Kidney (tissue), 14 donors: ENCODE results near the gene FGR. TPM values are rescaled to one million over a fixed set of nuclear protein-coding genes. Genes with fewer than 3 reads are reported as not detected.

ENCODE experiments used
- DNase-seq, 5 donors: peaks; one replicate each; pipeline ENCODE4 v3.0.0-alpha.2; 2013 to 2020
- FAIRE-seq: peaks from 2 replicates; lab custom pipeline; 2012; peaks lifted over from hg19 to GRCh38; lab: Jason Lieb, UNC
- H3K27ac ChIP-seq, 2 donors: one replicate each; pipeline ENCODE4 v1.7.0; 2013; ENCODE audit warnings: low read depth in 2 of 2, low read length in 2 of 2, inconsistent platforms in 1 of 2
- H3K27me3 ChIP-seq: one replicate; pipeline ENCODE4 v1.7.1; 2013; ENCODE audit warnings: low read length, inconsistent platforms; ENCODE audit not compliant: control insufficient read depth, insufficient read depth
- H3K36me3 ChIP-seq, 3 donors: one replicate each; pipeline versions ENCODE4 v1.7.0 to v1.7.1; 2013; ENCODE audit warnings: low read length in 3 of 3, control low read depth in 1 of 3, inconsistent platforms in 1 of 3; ENCODE audit not compliant: insufficient read depth in 3 of 3, control insufficient read depth in 2 of 3
- H3K4me1 ChIP-seq, 3 donors: one replicate each; pipeline versions ENCODE4 v1.7.0 to v1.7.1; 2013; ENCODE audit warnings: low read length in 3 of 3, inconsistent platforms in 1 of 3, low read depth in 1 of 3; ENCODE audit not compliant: control insufficient read depth in 2 of 3, insufficient read depth in 2 of 3
- H3K4me3 ChIP-seq, 3 donors: one replicate each; pipeline versions ENCODE4 v1.7.0 to v1.8.1; 2013; ENCODE audit warnings: low read length in 3 of 3, control low read depth in 1 of 3, inconsistent platforms in 1 of 3
- H3K9ac ChIP-seq, 3 donors: one replicate each; pipeline versions ENCODE4 v1.7.0 to v1.7.1; 2013; ENCODE audit warnings: low read length in 3 of 3, control low read depth in 1 of 3, inconsistent platforms in 1 of 3
- H3K9me3 ChIP-seq, 3 donors: one replicate each; pipeline versions ENCODE4 v1.7.0 to v1.7.1; 2013; ENCODE audit warnings: low read length in 3 of 3, control low read depth in 1 of 3, inconsistent platforms in 1 of 3; ENCODE audit not compliant: control insufficient read depth in 2 of 3, insufficient read depth in 1 of 3
- intact Hi-C: fragments of 100-400 bp; cut with DNase I; formaldehyde crosslinking; loops from one replicate; pipeline ENCODE4 v1.11.1; 2022
- polyA plus RNA-seq: library from polyadenylated mRNA; stranded (reverse); fragments of 350-450 nt; fragmentation: Illumina TruSeq; extraction: RNeasy Lipid Tissue Mini Kit (QIAGEN cat#74804); gene quantifications from one replicate; pipeline ENCODE4 v1.2.3, GENCODE V29; 2014; ENCODE audit warnings: low read depth, low replicate concordance; ENCODE audit not compliant: insufficient read depth
- total RNA-seq: library from RNA; stranded (reverse); fragmentation: NEBNext Ultra II Directional; extraction: Animal tissue kit (Norgen Biotek cat#: 25700); gene quantifications from one replicate; pipeline ENCODE4 v1.2.1, GENCODE V29; 2021
- TF ChIP-seq, protein P1 (sequence below): IDR thresholded peaks from 3 replicates; pipeline ENCODE4 v1.5.1; 2012; ENCODE audit warnings: mild to moderate bottlenecking, moderate library complexity, borderline replicate concordance; ENCODE audit not compliant: insufficient read depth; ENCODE audit errors: extremely low read depth
- donor health status: control.
- donor health status: control.
- donor health status: control.
- donor health status: control.
- donor health status: control.
- donor health status: DM: yes; HTN: yes; CAD: no.
- donor health status: Normal renal cell carcinoma (clear cell type).

FGR gene
- total and polyA plus RNA-seq, 2 donors from 2014 or later: 2.5 to 23.3 TPM

DNA sequence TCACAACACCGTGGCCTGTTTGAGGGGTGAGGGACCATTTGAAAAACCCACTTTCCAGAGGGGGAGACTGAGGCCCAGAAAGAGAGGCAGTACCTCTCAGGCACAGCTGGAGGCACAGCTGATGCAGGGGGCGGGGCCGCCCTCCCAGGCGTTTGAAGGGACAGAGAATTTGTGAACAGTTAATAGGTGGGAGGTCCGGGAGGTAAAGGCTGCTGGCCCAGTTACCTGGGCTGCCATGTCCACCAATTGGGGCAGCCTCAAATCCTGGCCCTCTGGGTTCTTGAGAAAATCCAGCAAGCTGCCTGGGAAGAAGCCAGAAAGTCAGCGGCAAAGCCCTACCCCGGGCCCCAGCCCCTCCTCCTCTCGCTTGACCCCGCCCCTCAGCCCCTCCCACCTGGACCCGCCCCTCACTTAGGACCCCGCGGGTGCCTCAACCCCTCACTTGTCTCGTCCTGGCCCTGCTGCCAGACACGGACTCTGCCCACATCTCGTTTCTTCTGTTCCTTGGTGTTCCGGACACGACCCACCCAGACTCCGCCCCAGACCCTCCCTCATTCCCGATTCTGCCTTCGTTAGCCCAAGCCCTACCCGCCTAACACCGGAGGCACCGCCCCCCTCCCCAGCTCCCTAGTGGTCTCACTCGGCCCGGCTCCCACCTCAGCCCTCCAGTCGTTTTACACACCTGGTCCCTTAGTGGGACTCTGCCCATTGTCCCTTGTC lies 20.2 kb downstream of the FGR start:
- H3K9ac ChIP-seq: no peak overlapping the region
- no peaks in the 10 kb centered on the region for H3K36me3 ChIP-seq
- H3K4me3 ChIP-seq: peak overlapping the region in 1 of 3 donors; percentile 22
- DNase-seq (peak in 4 of 5 donors; percentile 62 to 86 (median 68)), FAIRE-seq (no peak)
- intact Hi-C loops: loop anchor here (5.0 to 10.0 kb wide), 2 partner anchors 48 to 200 kb away; no protein-coding TSS in a partner anchor
- TF ChIP-seq, protein P1, sequence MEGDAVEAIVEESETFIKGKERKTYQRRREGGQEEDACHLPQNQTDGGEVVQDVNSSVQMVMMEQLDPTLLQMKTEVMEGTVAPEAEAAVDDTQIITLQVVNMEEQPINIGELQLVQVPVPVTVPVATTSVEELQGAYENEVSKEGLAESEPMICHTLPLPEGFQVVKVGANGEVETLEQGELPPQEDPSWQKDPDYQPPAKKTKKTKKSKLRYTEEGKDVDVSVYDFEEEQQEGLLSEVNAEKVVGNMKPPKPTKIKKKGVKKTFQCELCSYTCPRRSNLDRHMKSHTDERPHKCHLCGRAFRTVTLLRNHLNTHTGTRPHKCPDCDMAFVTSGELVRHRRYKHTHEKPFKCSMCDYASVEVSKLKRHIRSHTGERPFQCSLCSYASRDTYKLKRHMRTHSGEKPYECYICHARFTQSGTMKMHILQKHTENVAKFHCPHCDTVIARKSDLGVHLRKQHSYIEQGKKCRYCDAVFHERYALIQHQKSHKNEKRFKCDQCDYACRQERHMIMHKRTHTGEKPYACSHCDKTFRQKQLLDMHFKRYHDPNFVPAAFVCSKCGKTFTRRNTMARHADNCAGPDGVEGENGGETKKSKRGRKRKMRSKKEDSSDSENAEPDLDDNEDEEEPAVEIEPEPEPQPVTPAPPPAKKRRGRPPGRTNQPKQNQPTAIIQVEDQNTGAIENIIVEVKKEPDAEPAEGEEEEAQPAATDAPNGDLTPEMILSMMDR: no peak
- no peaks in the 10 kb centered on the region for H3K4me1 ChIP-seq
- H3K27ac ChIP-seq: no peak overlapping the region
- no peaks in the 10 kb centered on the region for H3K9me3 ChIP-seq
- H3K27me3 ChIP-seq: no peaks in the 10 kb centered on the region

- TF ChIP-seq, protein P1: no peak
- intact Hi-C loops: loop anchor here (5.0 to 10.0 kb wide), 2 partner anchors 48 to 199 kb away; no protein-coding TSS in a partner anchor
- no peaks in the 10 kb centered on the region for H3K36me3 ChIP-seq
- H3K4me1 ChIP-seq: no peaks in the 10 kb centered on the region
- no peaks in the 10 kb centered on the region for H3K9me3 ChIP-seq
- no peak overlapping the region for H3K27ac ChIP-seq
- DNase-seq: no peak
- H3K9ac ChIP-seq: no peak overlapping the region
- H3K4me3 ChIP-seq: no peak overlapping the region
- no peak for FAIRE-seq
- no peaks in the 10 kb centered on the region for H3K27me3 ChIP-seq
Measured at GRCh38 chr1:27614043-27614624, 20.9 kb downstream of the FGR start.

GRCh38 chr1:27612718-27613117 lies 22.3 kb downstream of the FGR start:
- DNase-seq (no peak), FAIRE-seq (no peak)
- intact Hi-C loops: loop anchor here (5.0 to 10.0 kb wide), 2 partner anchors 50 to 198 kb away; no protein-coding TSS in a partner anchor
- Histone ChIP-seq H3K4me1 (peaks cover 0 to 4% (median under 1%) of the 10 kb centered on the region in 3 donors), H3K9me3 (no peaks in the 10 kb centered on the region), H3K27ac (no peak overlapping the region), H3K27me3 (no peaks in the 10 kb centered on the region), H3K9ac (no peak overlapping the region), H3K4me3 (no peak overlapping the region), H3K36me3 (no peaks in the 10 kb centered on the region)
- TF ChIP-seq, protein P1: no peak
